ENCODE data around the gene GALNT16.

GRCh38 chr14:69242311-69243224 is 17.4 kb upstream of the GALNT16 start:
- peak; percentile 94 for TF ChIP-seq CTCF (conservative IDR thresholded peaks at IDR 0.05; ENCODE audit: low read length)
- TF ChIP-seq EZH2phosphoT487 (IDR thresholded peaks at IDR 0.05; ENCODE audit: borderline replicate concordance, low read depth, low read length): no peak

Data from OCI-LY7 (cell line).